GM18526 (cell line): ENCODE measurements around the gene LRMDA.

Experiments used
- POLR2A ChIP-seq: IDR thresholded peaks from 3 replicates; pipeline ENCODE4 v1.6.1; 2011; ENCODE audit not compliant: insufficient read length; ENCODE audit errors: extremely low read depth

LRMDA gene

GRCh38 chr10:76353237-76353851 is 921.9 kb downstream of the LRMDA start:
- no peak for TF ChIP-seq POLR2A

- TF ChIP-seq POLR2A: no peak
Measured at GRCh38 chr10:76354212-76354738, 922.9 kb downstream of the LRMDA start.

- no peak for TF ChIP-seq POLR2A
Measured at GRCh38 chr10:76354921-76355320, 923.5 kb downstream of the LRMDA start.

- TF ChIP-seq POLR2A: no peak
Measured at GRCh38 chr10:76356557-76356956, 925.1 kb downstream of the LRMDA start.

GRCh38 chr10:76357726-76358415 is 926.4 kb downstream of the LRMDA start:
- no peak for TF ChIP-seq POLR2A

GRCh38 chr10:76358743-76359395 is 927.4 kb downstream of the LRMDA start:
- no peak for TF ChIP-seq POLR2A

GRCh38 chr10:76375761-76376160 is 944.3 kb downstream of the LRMDA start:
- TF ChIP-seq POLR2A: no peak

- no peak for TF ChIP-seq POLR2A
Measured at GRCh38 chr10:76382381-76382851, 951.0 kb downstream of the LRMDA start.

GRCh38 chr10:76388321-76389023 is 957.0 kb downstream of the LRMDA start:
- no peak for TF ChIP-seq POLR2A

- no peak for TF ChIP-seq POLR2A
Measured at GRCh38 chr10:76393875-76394706, 962.7 kb downstream of the LRMDA start.

- no peak for TF ChIP-seq POLR2A
Measured at GRCh38 chr10:76394707-76395042, 963.3 kb downstream of the LRMDA start.

- no peak for TF ChIP-seq POLR2A
Measured at GRCh38 chr10:76395251-76395650, 963.8 kb downstream of the LRMDA start.

GRCh38 chr10:76396134-76396533 is 964.7 kb downstream of the LRMDA start:
- TF ChIP-seq POLR2A: no peak

GRCh38 chr10:76397181-76398042 is 966.0 kb downstream of the LRMDA start:
- no peak for TF ChIP-seq POLR2A

- no peak for TF ChIP-seq POLR2A
Measured at GRCh38 chr10:76398043-76398710, 966.8 kb downstream of the LRMDA start.
